ENCODE results near the gene CPXM1.
A peak's percentile ranks its signal among the peaks of the same experiment; 100 is the strongest.
"Not testable (repeated sequence)": the region's sequence is repeated elsewhere in the genome, so short reads cannot be mapped to it uniquely, and the experiment has no call there.

The CPXM1 gene

DNA sequence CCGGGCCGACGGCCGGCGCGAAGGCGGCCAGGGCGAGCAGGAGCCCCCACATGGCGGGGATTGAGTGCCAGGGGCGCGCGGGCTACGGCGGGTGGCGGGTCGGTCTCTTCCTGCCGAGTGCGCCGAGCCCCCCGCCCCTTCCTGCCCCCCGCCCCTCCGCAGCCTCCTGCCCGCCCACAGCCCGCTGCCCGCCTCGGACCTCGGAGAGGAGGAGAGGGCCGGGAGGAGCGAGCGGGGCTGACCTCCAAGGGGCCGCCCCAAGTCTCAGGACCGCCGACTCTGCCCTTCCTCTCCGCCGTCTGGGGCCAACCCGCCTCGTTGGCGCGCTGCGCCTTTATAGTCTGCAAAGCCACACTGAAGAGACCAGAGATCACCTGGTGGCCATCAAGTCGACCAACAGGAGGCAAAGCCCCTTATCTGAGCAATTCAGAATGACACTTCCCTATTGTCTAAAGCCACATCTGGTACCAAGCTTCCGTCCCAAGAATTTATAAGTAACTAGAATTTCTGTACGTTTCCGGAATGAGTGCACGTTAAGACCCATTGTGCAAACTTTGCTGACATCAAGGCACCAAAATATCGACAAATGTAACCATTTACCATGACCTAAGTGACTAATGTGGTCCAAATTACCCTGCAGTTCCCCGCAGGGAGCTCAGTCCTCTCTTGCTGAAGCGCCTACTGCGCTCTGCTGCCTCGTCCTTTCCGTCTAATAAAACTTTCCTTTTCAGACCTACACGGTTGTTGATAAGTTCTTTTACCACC lies at the start of gene CPXM1:
TSS of gene CPXM1 (minus strand) at position 107 of the 765 bp plus-strand sequence. CDS start at position 52, 55 bp downstream.
- DNase-seq = no peak

GRCh38 chr20:2849529-2849928 lies 49.1 kb upstream of the CPXM1 start:
- peak; percentile 9 for DNase-seq

DNA sequence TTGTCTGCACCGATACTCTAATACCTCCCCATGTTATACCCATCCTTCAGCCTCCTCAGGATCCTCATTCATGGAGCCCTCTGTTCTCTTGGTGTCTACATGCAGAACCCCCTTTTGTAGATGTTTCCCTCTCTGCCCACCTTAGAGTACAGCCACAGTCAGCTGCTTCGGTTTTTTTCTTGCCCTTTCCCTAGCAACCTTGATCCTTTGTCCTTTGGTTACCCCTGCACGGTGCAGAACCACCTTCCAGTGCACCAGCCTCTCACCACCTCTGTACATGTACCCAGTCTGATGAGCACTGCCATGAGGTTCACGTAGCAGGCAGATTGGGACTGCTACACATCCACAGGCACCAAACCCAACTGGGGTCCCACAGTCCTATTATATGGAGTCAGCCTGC lies 47.4 kb upstream of the CPXM1 start:
- DNase-seq = no peak

DNA sequence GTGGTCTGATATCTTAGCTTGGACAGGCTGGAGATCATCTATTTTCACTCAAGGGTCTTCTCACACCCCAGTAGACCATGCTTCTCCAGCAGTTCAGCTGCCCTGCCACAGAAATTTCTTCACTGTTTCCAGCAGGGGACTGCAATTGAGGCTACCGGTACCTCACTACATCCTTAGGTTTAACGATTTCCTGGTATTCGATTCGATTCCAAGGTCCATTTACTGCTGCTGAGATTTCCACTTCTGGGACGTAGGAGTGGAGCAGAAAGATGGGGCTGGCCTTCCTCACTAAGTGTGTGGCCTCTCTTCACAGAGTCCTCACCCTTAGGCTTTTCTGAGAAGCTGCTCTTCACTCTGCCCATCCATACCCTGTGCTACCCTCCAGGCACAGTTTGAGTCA lies 46.3 kb upstream of the CPXM1 start:
- DNase-seq = no peak

GRCh38 chr20:2845607-2846006 lies 45.2 kb upstream of the CPXM1 start:
- DNase-seq = no peak

- peak; percentile 79 for DNase-seq
Observed at GRCh38 chr20:2840967-2841531, 40.6 kb upstream of the CPXM1 start.

DNA sequence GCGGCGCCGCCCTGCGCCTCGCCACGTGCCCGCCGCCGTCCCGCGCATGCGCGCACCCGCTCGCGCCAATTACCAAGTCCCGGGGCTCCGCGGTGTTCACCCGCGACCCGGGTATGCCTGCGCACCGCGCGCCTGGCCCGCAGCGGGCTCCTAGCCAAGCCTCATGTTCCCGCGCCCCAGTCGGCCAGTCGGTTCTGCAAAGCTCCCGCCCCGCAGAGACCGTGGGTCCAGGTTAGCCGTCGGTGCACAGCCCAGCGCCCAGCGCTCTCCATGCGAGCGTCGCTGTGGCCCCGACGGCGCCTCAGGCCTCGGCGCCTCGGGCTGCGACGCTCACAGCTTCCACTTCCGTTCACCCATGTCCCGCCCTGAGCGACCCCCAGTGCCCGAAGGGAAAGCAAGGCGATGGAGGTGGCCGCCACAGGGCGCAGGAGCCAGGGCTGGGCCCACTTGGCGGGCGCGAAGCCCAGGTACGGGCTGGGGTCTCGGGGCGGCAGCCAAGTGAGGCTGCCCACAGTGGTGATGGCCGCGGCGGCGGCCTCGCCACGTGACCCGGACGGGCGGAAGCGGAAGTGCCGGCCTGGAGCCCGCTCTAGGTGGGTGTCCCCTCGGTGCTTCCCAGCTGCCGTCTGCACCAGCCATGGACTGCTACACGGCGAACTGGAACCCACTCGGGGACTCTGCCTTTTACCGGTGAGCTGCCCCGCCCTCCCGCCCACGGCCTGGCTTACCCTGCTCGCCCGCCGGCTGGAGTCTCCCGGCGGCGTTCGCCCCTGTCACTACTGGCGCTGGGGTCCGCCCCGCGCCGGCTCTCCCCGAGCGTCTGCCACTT lies 39.9 kb upstream of the CPXM1 start, which contains the start of the genes PCED1A and VPS16:
TSS of gene PCED1A (minus strand) at position 518 of the 829 bp plus-strand sequence. CDS start 743 bp downstream, outside the sequence.
TSS of gene VPS16 (plus strand) at position 608 of the 829 bp plus-strand sequence. CDS start at position 638, 30 bp downstream.
- DNase-seq = peak; percentile 97

DNA sequence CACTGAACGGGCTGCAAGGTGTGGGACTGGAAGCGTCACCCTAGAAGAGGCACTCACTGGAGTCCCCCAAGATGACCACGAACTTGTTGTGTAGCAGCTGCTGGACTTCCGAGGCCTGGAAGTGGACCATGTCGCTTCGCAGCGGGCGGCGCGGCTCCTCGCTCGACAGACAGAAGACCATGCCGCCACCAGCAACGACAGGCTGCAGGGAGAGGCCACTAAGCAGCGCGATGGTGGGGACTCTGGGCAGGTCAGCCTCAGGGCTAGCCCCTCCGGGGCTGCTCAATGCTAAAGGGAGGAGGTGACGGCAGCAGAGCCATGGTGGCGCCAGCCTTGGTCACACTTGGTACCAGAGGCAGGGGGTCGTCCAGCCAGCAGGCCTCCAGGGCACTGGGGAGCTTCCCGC lies 39.3 kb upstream of the CPXM1 start:
- DNase-seq = no peak

GRCh38 chr20:2838847-2839671 lies 38.6 kb upstream of the CPXM1 start:
- DNase-seq = peak; percentile 45

DNA sequence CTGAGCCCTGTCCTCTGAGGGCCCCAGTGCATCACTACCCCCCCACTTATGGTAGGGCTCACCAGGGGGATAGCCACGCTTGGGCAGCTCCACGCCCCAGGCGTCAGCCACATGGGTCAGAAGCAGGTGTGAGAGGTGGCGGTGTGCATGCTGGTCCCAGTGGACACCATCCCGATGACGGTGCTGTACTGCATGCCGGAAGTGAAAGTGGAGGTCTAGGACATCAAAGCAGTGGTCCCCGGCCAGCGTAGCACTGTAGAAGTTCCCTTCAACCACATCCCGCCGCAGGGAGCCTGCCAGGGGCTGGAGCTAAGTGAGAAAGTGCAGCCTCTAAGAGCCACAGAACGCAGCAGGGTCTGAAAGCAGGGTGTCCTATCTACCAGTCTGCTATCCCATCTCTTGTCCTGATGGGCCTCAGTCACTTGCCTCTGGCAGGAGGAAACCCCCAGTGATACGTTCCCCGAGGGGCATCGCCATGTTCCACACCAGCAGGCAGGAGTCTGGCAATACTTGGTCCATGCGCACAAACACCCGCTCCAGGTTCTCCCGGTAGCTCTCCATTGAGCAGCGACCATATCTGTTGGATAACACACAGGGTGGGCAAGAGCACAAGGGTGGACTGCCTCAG lies 37.9 kb upstream of the CPXM1 start:
- peak; percentile 54 for DNase-seq

DNA sequence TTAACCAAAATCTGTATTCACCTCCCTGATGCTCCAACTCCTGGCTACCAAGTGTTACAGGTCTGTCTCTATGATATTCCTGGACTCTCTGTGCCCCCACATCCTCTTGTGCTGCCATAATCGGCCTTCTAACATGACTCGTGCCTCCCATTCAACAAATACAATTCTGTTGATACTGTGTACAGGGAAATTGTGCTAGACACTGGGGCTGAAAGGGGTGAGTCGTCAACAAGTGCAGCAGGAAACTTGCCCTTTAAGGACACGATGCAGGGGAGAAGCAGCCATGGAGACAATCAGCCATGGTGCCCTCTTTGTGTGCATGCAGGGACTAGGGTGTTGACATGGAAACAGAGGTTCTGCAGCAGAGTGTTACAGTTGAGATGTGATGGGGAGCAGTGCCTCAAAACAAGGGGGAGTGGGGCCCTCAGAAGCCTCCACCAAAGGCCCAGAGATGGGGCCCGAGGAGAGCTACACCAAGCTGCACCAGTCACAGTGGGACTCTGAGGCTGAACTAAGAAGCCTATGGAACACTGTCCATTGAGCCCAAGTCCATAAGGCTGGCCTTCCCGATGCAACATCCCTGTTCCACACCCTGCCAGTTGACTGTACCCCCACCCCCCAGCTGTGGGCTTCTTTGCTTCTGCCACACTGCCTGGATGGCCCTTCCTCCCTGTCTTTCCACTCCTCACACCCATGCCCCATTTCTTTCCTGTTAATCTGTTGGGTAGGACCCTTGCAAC lies 37.0 kb upstream of the CPXM1 start:
- peak; percentile 30 for DNase-seq

DNA sequence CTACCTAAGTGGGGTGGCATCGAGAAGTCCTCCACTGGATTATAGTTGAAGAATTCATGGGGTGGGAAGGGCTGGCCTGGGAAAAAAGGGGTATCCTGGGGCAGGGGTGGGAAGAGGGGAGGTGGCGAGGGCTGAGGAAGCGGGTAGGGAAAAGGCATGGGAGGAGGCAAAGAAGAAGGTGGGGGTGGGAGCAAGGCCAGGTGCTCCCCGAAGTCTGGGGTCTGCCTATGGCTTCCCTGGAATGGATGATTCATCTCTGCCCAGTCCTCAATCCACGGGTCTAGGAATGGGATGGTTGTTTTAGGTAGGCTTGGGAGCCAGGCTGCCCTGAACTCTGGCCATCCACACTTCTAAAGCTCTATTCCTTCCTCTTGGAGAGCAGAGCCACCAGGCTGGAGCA lies 35.6 kb upstream of the CPXM1 start:
- no peak for DNase-seq

- DNase-seq = peak; percentile 39
Observed at GRCh38 chr20:2835331-2835796, 34.9 kb upstream of the CPXM1 start.

GRCh38 chr20:2834401-2835110 lies 34.1 kb upstream of the CPXM1 start:
- peak; percentile 2 for DNase-seq

DNA sequence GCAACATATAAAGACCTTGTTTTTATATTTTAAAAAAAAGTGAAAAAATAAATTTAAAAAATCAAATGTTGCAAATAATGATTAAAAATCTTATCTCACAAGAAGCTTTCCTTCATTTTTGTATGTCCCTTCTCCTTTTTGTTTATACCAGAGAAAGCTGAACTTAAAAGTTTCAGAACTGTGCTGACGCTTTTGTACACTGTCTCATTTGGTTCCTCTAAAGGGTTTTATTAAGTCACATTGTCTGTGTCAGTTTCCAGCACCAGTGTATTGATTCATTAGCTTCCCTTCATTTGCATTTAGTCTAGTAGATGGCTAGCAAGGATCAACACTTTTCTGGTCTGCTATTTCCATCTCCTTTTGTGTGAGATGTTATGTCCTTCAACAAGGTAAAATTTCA lies 33.3 kb upstream of the CPXM1 start:
- DNase-seq = no peak

GRCh38 chr20:2831206-2831605 lies 30.8 kb upstream of the CPXM1 start:
- DNase-seq = not testable (repeated sequence)

- peak; percentile 27 for DNase-seq
Observed at GRCh38 chr20:2829376-2829775, 28.9 kb upstream of the CPXM1 start.

DNA sequence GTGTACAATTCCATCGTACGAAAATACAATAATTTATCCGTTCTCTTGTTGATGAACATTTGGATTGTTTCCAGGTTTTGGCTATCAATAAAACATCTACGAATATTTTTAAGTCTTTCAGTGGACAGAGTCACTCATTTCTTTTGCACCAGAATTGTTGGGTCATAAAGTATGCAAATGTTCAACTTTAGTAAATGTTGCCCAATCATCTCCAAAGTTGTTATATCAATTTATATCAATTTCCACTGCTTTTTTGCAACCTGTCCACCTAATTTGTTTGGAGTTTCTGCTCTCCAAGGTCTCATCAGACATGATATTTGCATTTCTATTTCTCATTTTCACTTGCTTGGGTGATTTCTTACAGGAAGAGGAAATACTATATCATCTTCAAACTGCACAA lies 26.2 kb upstream of the CPXM1 start:
- no peak for DNase-seq

GRCh38 chr20:2825761-2826160 lies 25.3 kb upstream of the CPXM1 start:
- no peak for DNase-seq

- DNase-seq = no peak
Observed at GRCh38 chr20:2822073-2822472, 21.6 kb upstream of the CPXM1 start.

Measured in activated effector memory CD4-positive, alpha-beta T cell treated with anti-CD3 and anti-CD28 coated beads, Interleukin-2, amount 50 U/mL, for 16 hours (primary cell).